ENCODE data around the gene MICU1.
"Not testable (repeated sequence)": the region's sequence is repeated elsewhere in the genome, so short reads cannot be mapped to it uniquely, and the experiment has no call there.

DNA sequence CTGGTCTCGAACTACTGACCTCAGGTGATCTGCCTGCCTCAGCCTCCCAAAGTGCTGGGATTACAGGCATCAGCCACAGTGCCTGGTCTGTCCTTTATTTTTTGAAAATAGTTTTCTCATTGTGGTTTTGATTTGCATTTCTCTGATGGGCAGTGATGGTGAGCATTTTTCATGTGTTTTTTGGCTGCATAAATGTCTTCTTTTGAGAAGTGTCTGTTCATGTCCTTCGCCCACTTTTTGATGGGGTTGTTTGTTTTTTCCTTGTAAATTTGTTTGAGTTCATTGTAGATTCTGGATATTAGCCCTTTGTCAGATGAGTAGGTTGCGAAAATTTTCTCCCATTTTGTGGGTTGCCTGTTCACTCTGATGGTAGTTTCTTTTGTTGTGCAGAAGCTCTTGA is 182.9 kb downstream of the MICU1 start:
- TF ChIP-seq TAF1 (IDR thresholded peaks at IDR 0.05; ENCODE audit: borderline replicate concordance, low read depth, low read length); POLR2AphosphoS5 (IDR thresholded peaks at IDR 0.05; ENCODE audit: low read depth, low read length); POLR2A (IDR thresholded peaks at IDR 0.05; ENCODE audit: low read depth, low read length): not testable (repeated sequence)
